HCT116 (cell line): ENCODE results near the gene SEBOX. TPM values are rescaled to one million over a fixed set of nuclear protein-coding genes. Genes with fewer than 3 reads are reported as not detected.
A peak's percentile ranks its signal among the peaks of the same experiment; 100 is the strongest.

Experiments used
- ATAC-seq: fragments of 200-7000 bp; cut with Tn5 transposase; 2 replicates; pipeline ENCODE4 v1.9.1; 2020; ENCODE audit warnings: mild to moderate bottlenecking, moderate library complexity
- BruUV-seq: library from RNA; stranded (reverse); fragments of 400-500 nt; replicated peaks from 2 replicates; lab custom pipeline; 2021; lab: Mats Ljungman, UMichigan
- CTCF ChIA-PET: fragments of 300-600 bp; sonication (Branson Sonifier 250); formaldehyde crosslinking; loops from one replicate; lab custom pipeline; 2021; ENCODE audit warnings: antibody characterized with exemption; lab: Charles Lee
- POLR2A ChIA-PET: fragments of 300-600, 350-600 bp; sonication (Branson Sonifier 250); formaldehyde crosslinking; loops from one replicate; lab custom pipeline; 2021; ENCODE audit warnings: antibody characterized with exemption; lab: Charles Lee
- RAD21 ChIA-PET, 2 experiments: fragments of 300-600 bp; sonication (Branson Sonifier 250); formaldehyde crosslinking; loops; one replicate each; lab custom pipeline; 2023; ENCODE audit warnings: low total read pairs in 2 of 2; ENCODE audit not compliant: uncharacterized antibody in 2 of 2, unreplicated experiment in 2 of 2, low non-redundant PET in 1 of 2; lab: Charles Lee
- DNase-seq: peaks from one replicate; pipeline ENCODE4 v3.0.0-alpha.2; 2010; ENCODE audit warnings: low read depth, low spot score
- H2AFZ ChIP-seq: fragments of 200-600 bp; shearing (Covaris generic), sonication (generic); 2 replicates; pipeline ENCODE4 v1.6.1; 2017; ENCODE audit warnings: low read depth, mixed run types, mixed read lengths, antibody characterized with exemption, low read length; ENCODE audit not compliant: poor library complexity, severe bottlenecking
- H3K27ac ChIP-seq: 2 replicates; pipeline ENCODE4 v1.5.1; 2012; ENCODE audit warnings: low read depth, low read length
- H3K27me3 ChIP-seq: fragments of 200-600 bp; sonication (generic); 2 replicates; pipeline ENCODE4 v1.6.1; 2016; ENCODE audit warnings: mixed run types, low read length, mixed read lengths; ENCODE audit not compliant: insufficient read depth
- H3K36me3 ChIP-seq, 2 experiments: fragments of 200-500 bp in 1 of 2; fragments of 200-600 bp in 1 of 2; sonication (Bioruptor generic) in 1 of 2; sonication (generic) in 1 of 2; 2 replicates each; pipeline versions ENCODE4 v1.5.1 to v1.6.1; 2014 to 2016; ENCODE audit warnings: low read length in 2 of 2, inconsistent platforms in 1 of 2, mixed read lengths in 1 of 2, mixed run types in 1 of 2; ENCODE audit not compliant: insufficient read depth in 2 of 2, control insufficient read depth in 1 of 2
- H3K4me1 ChIP-seq, 2 experiments: fragments of 200-600 bp in 1 of 2; sonication (generic) in 1 of 2; 2 replicates each; pipeline versions ENCODE4 v1.5.1 to v1.6.1; 2012 to 2017; ENCODE audit warnings: low read length in 2 of 2, inconsistent platforms in 1 of 2, mild to moderate bottlenecking in 1 of 2, mixed read lengths in 1 of 2, mixed run types in 1 of 2, moderate library complexity in 1 of 2; ENCODE audit not compliant: insufficient read depth in 2 of 2, control insufficient read depth in 1 of 2
- H3K4me2 ChIP-seq: fragments of 200-600 bp; sonication (generic); 2 replicates; pipeline ENCODE4 v1.6.1; 2017; ENCODE audit warnings: mixed run types, low read length, mixed read lengths
- H3K4me3 ChIP-seq, 2 experiments: fragments of 200-600 bp in 1 of 2; sonication (generic) in 1 of 2; replicated peaks in 1 of 2; 2 replicates each; pipeline ENCODE4 v1.5.1; 2011 to 2016; ENCODE audit warnings: low read length in 2 of 2, control low read depth in 1 of 2, low read depth in 1 of 2, mild to moderate bottlenecking in 1 of 2, mixed read lengths in 1 of 2, mixed run types in 1 of 2
- H3K79me2 ChIP-seq: fragments of 200-600 bp; sonication (generic); 2 replicates; pipeline ENCODE4 v1.6.1; 2017; ENCODE audit warnings: mild to moderate bottlenecking, mixed run types, low read length, moderate library complexity, mixed read lengths; ENCODE audit not compliant: insufficient read depth
- H3K9ac ChIP-seq: fragments of 200-600 bp; sonication (generic); 2 replicates; pipeline ENCODE4 v1.6.1; 2016; ENCODE audit warnings: low read length, mixed read lengths
- H3K9me2 ChIP-seq: fragments of 200-600 bp; sonication (generic), shearing (Covaris generic); 2 replicates; pipeline ENCODE4 v1.6.1; 2017; ENCODE audit warnings: mixed run types, mild to moderate bottlenecking, moderate library complexity; ENCODE audit not compliant: insufficient read depth
- H3K9me3 ChIP-seq, 2 experiments: fragments of 200-500 bp in 1 of 2; fragments of 200-600 bp in 1 of 2; sonication (Bioruptor generic) in 1 of 2; sonication (generic) in 1 of 2; 2 replicates each; pipeline ENCODE4 v1.6.1; 2014 to 2017; ENCODE audit warnings: low read length in 2 of 2, mixed read lengths in 2 of 2, inconsistent platforms in 1 of 2, low read depth in 1 of 2, mild to moderate bottlenecking in 1 of 2, mixed run types in 1 of 2, moderate library complexity in 1 of 2; ENCODE audit not compliant: control insufficient read depth in 1 of 2, insufficient read depth in 1 of 2
- H4K20me1 ChIP-seq: fragments of 200-600 bp; sonication (generic), shearing (Covaris generic); 2 replicates; pipeline ENCODE4 v1.6.1; 2017; ENCODE audit warnings: mixed run types, mild to moderate bottlenecking, moderate library complexity; ENCODE audit not compliant: insufficient read depth
- CBX3 ChIP-seq: IDR thresholded peaks from 2 replicates; pipeline ENCODE4 v1.6.1; 2012; ENCODE audit warnings: low read depth
- CEBPB ChIP-seq: IDR thresholded peaks from 2 replicates; pipeline ENCODE4 v1.6.1; 2012; ENCODE audit warnings: low read depth
- EGR1 ChIP-seq: IDR thresholded peaks from 2 replicates; pipeline ENCODE4 v1.6.1; 2012; ENCODE audit warnings: low read depth
- ELF1 ChIP-seq: IDR thresholded peaks from 2 replicates; pipeline ENCODE4 v1.6.1; 2012; ENCODE audit warnings: low read depth, borderline replicate concordance
- EZH2phosphoT487 ChIP-seq: fragments of 200-600 bp; IDR thresholded peaks from 2 replicates; pipeline ENCODE4 v1.6.1; 2018; ENCODE audit warnings: antibody characterized with exemption, borderline replicate concordance
- JUND ChIP-seq: IDR thresholded peaks from 2 replicates; pipeline ENCODE4 v1.6.1; 2012
- SP1 ChIP-seq: IDR thresholded peaks from 2 replicates; pipeline ENCODE4 v1.6.1; 2012; ENCODE audit warnings: low read depth
- SRF ChIP-seq: IDR thresholded peaks from 2 replicates; pipeline ENCODE4 v1.6.1; 2012; ENCODE audit warnings: low read depth
- TCF7L2 ChIP-seq: IDR thresholded peaks from 2 replicates; pipeline ENCODE4 v1.7.0; 2011; ENCODE audit warnings: borderline replicate concordance, inconsistent platforms; ENCODE audit not compliant: insufficient read depth, insufficient read length; ENCODE audit errors: extremely low read depth
- intact Hi-C: fragments of 100-400 bp; cut with micrococcal nuclease; formaldehyde crosslinking; loops from 2 replicates; pipeline ENCODE4 v1.10.0; 2022
- total RNA-seq: library from RNA; stranded (reverse); gene quantifications from one replicate; pipeline ENCODE4 v1.2.1, GENCODE V29; 2021; ENCODE audit not compliant: unreplicated experiment
- TF ChIP-seq, protein P1 (sequence below): IDR thresholded peaks from 2 replicates; pipeline ENCODE4 v1.6.1; 2012
- TF ChIP-seq, protein P2 (sequence below): IDR thresholded peaks from 2 replicates; pipeline ENCODE4 v1.6.1; 2011; ENCODE audit warnings: mild to moderate bottlenecking, low read length, moderate library complexity; ENCODE audit not compliant: insufficient replicate concordance; ENCODE audit errors: extremely low read depth
- TF ChIP-seq, protein P3 (sequence below): IDR thresholded peaks from 2 replicates; pipeline ENCODE4 v1.6.1; 2012; ENCODE audit warnings: low read depth

Gene SEBOX
- total RNA-seq, 1 experiment from 2014 or later: not detected

DNA sequence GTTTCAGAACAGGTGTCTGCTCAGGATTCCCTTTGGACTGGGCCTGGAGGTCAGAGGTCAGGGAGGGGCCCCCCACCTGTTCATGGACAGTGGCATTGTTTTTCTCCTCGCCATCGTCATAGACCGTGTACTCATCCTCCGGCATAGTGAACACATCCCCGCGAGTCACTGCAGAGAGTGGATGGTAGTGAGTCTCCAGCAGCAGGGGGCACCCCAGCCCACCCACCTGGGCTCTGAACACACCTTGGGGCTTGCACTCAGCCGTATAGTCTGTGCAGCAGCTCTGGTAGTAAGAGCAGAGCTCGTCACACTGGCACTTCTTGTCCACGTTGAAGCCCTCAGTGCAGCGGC lies 4.7 kb upstream of the SEBOX start:
- ChIA-PET POLR2A (interaction anchor here (1.2 kb wide), 1 partner anchor 12 kb away, joined by 6 read pairs; the partner anchor contains the start of gene POLDIP2), CTCF (no interaction called here)
- intact Hi-C loops: loop anchor here (10.0 kb wide), 2 partner anchors 55 to 75 kb away; partner anchors contain the start of gene TMEM97

DNA sequence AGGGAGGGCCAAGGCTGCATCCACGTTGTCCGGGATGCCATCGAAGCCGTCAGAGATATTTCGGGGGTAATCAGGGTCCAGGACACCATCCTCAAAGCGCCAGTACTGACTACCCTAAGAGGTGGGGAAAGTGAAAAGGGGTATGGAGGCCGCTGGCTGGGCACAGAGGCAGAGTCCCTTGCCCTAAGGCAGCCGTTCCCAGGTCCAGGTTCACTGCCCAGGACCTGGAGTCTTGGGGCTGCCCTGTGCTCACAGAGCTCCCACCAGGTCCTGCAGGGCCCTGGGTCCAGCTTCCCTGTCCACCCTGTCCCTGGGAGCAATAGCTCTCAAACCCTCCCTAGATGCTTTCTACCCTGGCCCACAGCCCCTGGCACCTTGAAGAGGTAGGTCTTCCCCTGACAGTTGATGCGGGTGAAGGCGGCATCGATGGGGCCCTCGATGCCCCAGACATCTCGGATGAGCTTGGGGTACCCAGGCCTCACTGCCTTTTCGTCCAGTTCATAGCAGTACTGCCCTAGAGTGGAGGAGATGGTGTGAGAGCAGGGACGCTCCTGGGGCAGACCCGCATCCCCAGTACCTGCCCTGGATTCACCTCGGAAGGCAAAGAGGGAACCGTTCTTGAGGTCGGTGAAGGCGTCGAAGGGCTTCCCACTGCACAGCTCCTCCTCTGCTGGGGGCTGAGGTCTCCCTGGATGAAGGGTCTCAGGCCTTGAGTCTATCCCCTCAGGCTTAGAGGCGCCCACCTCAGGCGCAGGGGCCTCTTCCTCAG lies 4.1 kb upstream of the SEBOX start:
- peaks cover 11 to 20% of the 10 kb centered on the region in 2 experiments; a peak in 3 of 4 replicates for H3K4me1 ChIP-seq
- H3K4me2 ChIP-seq: no peak overlapping the region
- no peaks in the 10 kb centered on the region for H3K79me2 ChIP-seq
- intact Hi-C loops: no loop called here
- H3K9me2 ChIP-seq: no peaks in the 10 kb centered on the region
- H4K20me1 ChIP-seq: no peaks in the 10 kb centered on the region
- ATAC-seq (no peak), DNase-seq (no peak)
- ChIA-PET CTCF (no interaction called here), POLR2A (interaction anchor here (1.0 kb wide), 1 partner anchor 11 kb away, joined by 3 read pairs; the partner anchor contains the start of gene POLDIP2), RAD21 (no interaction called here)
- H2AFZ ChIP-seq: no peak overlapping the region
- no peak overlapping the region for H3K27ac ChIP-seq
- BruUV-seq: no TSS peak
- H3K4me3 ChIP-seq: no peak overlapping the region
- no peak overlapping the region for H3K9ac ChIP-seq
- H3K36me3 ChIP-seq: no peaks in the 10 kb centered on the region
- H3K27me3 ChIP-seq: no peaks in the 10 kb centered on the region
- no peaks in the 10 kb centered on the region for H3K9me3 ChIP-seq
- TF ChIP-seq CBX3 (no peak), SRF (no peak), SP1 (no peak), EZH2phosphoT487 (no peak), TCF7L2 (no peak), EGR1 (no peak), CEBPB (no peak), JUND (no peak), ELF1 (no peak)
- TF ChIP-seq, protein P1, sequence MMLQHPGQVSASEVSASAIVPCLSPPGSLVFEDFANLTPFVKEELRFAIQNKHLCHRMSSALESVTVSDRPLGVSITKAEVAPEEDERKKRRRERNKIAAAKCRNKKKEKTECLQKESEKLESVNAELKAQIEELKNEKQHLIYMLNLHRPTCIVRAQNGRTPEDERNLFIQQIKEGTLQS: no peak
- TF ChIP-seq, protein P2, sequence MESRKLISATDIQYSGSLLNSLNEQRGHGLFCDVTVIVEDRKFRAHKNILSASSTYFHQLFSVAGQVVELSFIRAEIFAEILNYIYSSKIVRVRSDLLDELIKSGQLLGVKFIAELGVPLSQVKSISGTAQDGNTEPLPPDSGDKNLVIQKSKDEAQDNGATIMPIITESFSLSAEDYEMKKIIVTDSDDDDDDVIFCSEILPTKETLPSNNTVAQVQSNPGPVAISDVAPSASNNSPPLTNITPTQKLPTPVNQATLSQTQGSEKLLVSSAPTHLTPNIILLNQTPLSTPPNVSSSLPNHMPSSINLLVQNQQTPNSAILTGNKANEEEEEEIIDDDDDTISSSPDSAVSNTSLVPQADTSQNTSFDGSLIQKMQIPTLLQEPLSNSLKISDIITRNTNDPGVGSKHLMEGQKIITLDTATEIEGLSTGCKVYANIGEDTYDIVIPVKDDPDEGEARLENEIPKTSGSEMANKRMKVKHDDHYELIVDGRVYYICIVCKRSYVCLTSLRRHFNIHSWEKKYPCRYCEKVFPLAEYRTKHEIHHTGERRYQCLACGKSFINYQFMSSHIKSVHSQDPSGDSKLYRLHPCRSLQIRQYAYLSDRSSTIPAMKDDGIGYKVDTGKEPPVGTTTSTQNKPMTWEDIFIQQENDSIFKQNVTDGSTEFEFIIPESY: no peak
- TF ChIP-seq, protein P3, sequence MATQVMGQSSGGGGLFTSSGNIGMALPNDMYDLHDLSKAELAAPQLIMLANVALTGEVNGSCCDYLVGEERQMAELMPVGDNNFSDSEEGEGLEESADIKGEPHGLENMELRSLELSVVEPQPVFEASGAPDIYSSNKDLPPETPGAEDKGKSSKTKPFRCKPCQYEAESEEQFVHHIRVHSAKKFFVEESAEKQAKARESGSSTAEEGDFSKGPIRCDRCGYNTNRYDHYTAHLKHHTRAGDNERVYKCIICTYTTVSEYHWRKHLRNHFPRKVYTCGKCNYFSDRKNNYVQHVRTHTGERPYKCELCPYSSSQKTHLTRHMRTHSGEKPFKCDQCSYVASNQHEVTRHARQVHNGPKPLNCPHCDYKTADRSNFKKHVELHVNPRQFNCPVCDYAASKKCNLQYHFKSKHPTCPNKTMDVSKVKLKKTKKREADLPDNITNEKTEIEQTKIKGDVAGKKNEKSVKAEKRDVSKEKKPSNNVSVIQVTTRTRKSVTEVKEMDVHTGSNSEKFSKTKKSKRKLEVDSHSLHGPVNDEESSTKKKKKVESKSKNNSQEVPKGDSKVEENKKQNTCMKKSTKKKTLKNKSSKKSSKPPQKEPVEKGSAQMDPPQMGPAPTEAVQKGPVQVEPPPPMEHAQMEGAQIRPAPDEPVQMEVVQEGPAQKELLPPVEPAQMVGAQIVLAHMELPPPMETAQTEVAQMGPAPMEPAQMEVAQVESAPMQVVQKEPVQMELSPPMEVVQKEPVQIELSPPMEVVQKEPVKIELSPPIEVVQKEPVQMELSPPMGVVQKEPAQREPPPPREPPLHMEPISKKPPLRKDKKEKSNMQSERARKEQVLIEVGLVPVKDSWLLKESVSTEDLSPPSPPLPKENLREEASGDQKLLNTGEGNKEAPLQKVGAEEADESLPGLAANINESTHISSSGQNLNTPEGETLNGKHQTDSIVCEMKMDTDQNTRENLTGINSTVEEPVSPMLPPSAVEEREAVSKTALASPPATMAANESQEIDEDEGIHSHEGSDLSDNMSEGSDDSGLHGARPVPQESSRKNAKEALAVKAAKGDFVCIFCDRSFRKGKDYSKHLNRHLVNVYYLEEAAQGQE: no peak

More for the DNA sequence above, 4.7 kb upstream of the SEBOX start:
- TF ChIP-seq, protein P1: no peak
- TF ChIP-seq CEBPB: no peak
- Histone ChIP-seq H3K9me3 (no peaks in the 10 kb centered on the region), H4K20me1 (no peaks in the 10 kb centered on the region), H2AFZ (no peak overlapping the region), H3K36me3 (no peaks in the 10 kb centered on the region), H3K9ac (no peak overlapping the region), H3K27me3 (no peaks in the 10 kb centered on the region), H3K9me2 (no peaks in the 10 kb centered on the region), H3K4me2 (0 out of 2 replicates have a peak overlapping the region, but pooled peaks have one; percentile 12), H3K79me2 (no peaks in the 10 kb centered on the region), H3K4me3 (no peak overlapping the region), H3K4me1 (peaks cover 11 to 20% of the 10 kb centered on the region in 2 experiments; a peak in 3 of 4 replicates), H3K27ac (no peak overlapping the region)
- ATAC-seq (no peak), DNase-seq (no peak)
- no TSS peak for BruUV-seq
- RAD21 ChIA-PET: no interaction called here
